Measurements from ENCODE around the gene CIDEA.

GRCh38 chr18:12264864-12265263 lies 10.7 kb downstream of the CIDEA start:
- TF ChIP-seq POLR2A (IDR thresholded peaks at IDR 0.05; ENCODE audit: low read depth, low read length) (no peak), POLR2AphosphoS5 (IDR thresholded peaks at IDR 0.05; ENCODE audit: low read depth, low read length) (no peak)

Data from GM12892 (cell line).